ENCODE results near the gene ECHDC3. TPM values are rescaled to one million over a fixed set of nuclear protein-coding genes. Genes with fewer than 3 reads are reported as not detected.

Gene ECHDC3
- polyA plus RNA-seq, 3 donors from 2014 or later: 0.58 to 0.77 (median 0.71) TPM

GRCh38 chr10:11808808-11809207, 66.6 kb downstream of the ECHDC3 start:
- H3K9me3 Mint-ChIP-seq: no peaks in the 10 kb centered on the region
- no peaks in the 10 kb centered on the region for H3K36me3 Mint-ChIP-seq
- no peaks in the 10 kb centered on the region for H3K4me1 Mint-ChIP-seq
- H3K4me3 Mint-ChIP-seq: no peak overlapping the region
- peaks cover 2 to 7% (median 2%) of the 10 kb centered on the region in 3 donors for H3K27me3 Mint-ChIP-seq (ENCODE audit: low read depth in 3 of 3)
- H3K27ac Mint-ChIP-seq: no peak overlapping the region
- DNase-seq: no peak

GRCh38 chr10:11810313-11810766, 68.2 kb downstream of the ECHDC3 start:
- H3K27ac Mint-ChIP-seq: no peak overlapping the region
- no peaks in the 10 kb centered on the region for H3K9me3 Mint-ChIP-seq
- H3K4me1 Mint-ChIP-seq: no peaks in the 10 kb centered on the region
- H3K27me3 Mint-ChIP-seq (ENCODE audit: low read depth in 3 of 3): peaks cover 2% of the 10 kb centered on the region in 3 donors
- no peaks in the 10 kb centered on the region for H3K36me3 Mint-ChIP-seq
- no peak overlapping the region for H3K4me3 Mint-ChIP-seq
- DNase-seq: no peak

- no peaks in the 10 kb centered on the region for H3K4me1 Mint-ChIP-seq
- H3K4me3 Mint-ChIP-seq: no peak overlapping the region
- no peak for DNase-seq
- H3K36me3 Mint-ChIP-seq: no peaks in the 10 kb centered on the region
- no peak overlapping the region for H3K27ac Mint-ChIP-seq
- no peaks in the 10 kb centered on the region for H3K9me3 Mint-ChIP-seq
- H3K27me3 Mint-ChIP-seq (ENCODE audit: low read depth in 3 of 3): peaks cover 2 to 4% (median 2%) of the 10 kb centered on the region in 3 donors
Observed at GRCh38 chr10:11810973-11811372, 68.8 kb downstream of the ECHDC3 start.

GRCh38 chr10:11813177-11813576, 71.0 kb downstream of the ECHDC3 start:
- Mint-ChIP-seq H3K27ac (peak overlapping the region in 1 of 6 donors; percentile 58), H3K27me3 (ENCODE audit: low read depth in 3 of 3) (peaks cover 0 to 4% (median 2%) of the 10 kb centered on the region in 3 donors), H3K4me1 (no peaks in the 10 kb centered on the region), H3K9me3 (no peaks in the 10 kb centered on the region), H3K4me3 (no peak overlapping the region), H3K36me3 (no peaks in the 10 kb centered on the region)
- no peak for DNase-seq

Other genes starting within 250 kb of the ECHDC3 start
- gene USP6NL, start 130.7 kb upstream of the ECHDC3 start, polyA plus RNA-seq: 1 to 10 TPM in 2 of 3 donors, under 1 TPM in 1; 0.08 to 2.3 (median 1.1) TPM
- gene PROSER2, start 81.0 kb downstream of the ECHDC3 start, polyA plus RNA-seq: under 1 TPM in 1 of 3 donors, not detected in 2; 0.50 TPM